Left colon (tissue), 2 donors: Measurements from ENCODE around the gene FGD5. TPM values are rescaled to one million over a fixed set of nuclear protein-coding genes. Genes with fewer than 3 reads are reported as not detected.

ENCODE experiments used
- ATAC-seq: fragments of 200-7000 bp; cut with Tn5 transposase; one replicate; pipeline ENCODE4 v1.9.1; 2020; ENCODE audit warnings: mild to moderate bottlenecking, moderate library complexity
- DNase-seq, 2 donors: peaks; one replicate each; pipeline ENCODE4 v3.0.0-alpha.2; 2020
- intact Hi-C, 2 donors: fragments of 100-400 bp; cut with DNase I in 1 of 2; cut with micrococcal nuclease in 1 of 2; formaldehyde crosslinking; loops; one replicate each; pipeline versions ENCODE4 v1.11.2 to v1.14.0; 2022; cut with DNase I, micrococcal nuclease
- total RNA-seq, 2 donors: library from RNA; stranded (reverse); fragmentation: NEBNext Ultra II Directional; extraction: Animal tissue kit (Norgen Biotek cat#: 25700); gene quantifications; one replicate each; pipeline ENCODE4 v1.2.1, GENCODE V29; 2021
- donor health status: DM: no; HTN: no; CAD: no.
- donor health status: DM: yes; HTN: yes; CAD: no.

FGD5 gene
- total RNA-seq, 2 donors from 2014 or later = 5.8 to 9.8 TPM

GRCh38 chr3:14906355-14906971 lies 87.7 kb downstream of the FGD5 start:
- ATAC-seq (no peak), DNase-seq (no peak)
- intact Hi-C loops = no loop called here

- peak in 1 of 2 donors; percentile 33 for DNase-seq
- ATAC-seq = peak; percentile 75
- intact Hi-C loops = no loop called here
Measured at GRCh38 chr3:14907043-14907966, 88.5 kb downstream of the FGD5 start.

GRCh38 chr3:14909250-14909649 lies 90.5 kb downstream of the FGD5 start:
- DNase-seq = no peak
- ATAC-seq = peak; percentile 73
- intact Hi-C loops = no loop called here

GRCh38 chr3:14911651-14912050 lies 92.9 kb downstream of the FGD5 start:
- DNase-seq (no peak), ATAC-seq (no peak)
- intact Hi-C loops = loop anchor here (10.0 kb wide), 2 partner anchors 117 to 407 kb away; no protein-coding TSS in a partner anchor

- DNase-seq = no peak
- intact Hi-C loops = loop anchor here (10.0 kb wide), 2 partner anchors 118 to 408 kb away; no protein-coding TSS in a partner anchor
- no peak for ATAC-seq
Measured at GRCh38 chr3:14913071-14913925, 94.5 kb downstream of the FGD5 start.

- no peak for ATAC-seq
- no peak for DNase-seq
- intact Hi-C loops = loop anchor here (10.0 kb wide), 2 partner anchors 119 to 409 kb away; no protein-coding TSS in a partner anchor
Measured at GRCh38 chr3:14913926-14914778, 95.4 kb downstream of the FGD5 start.

GRCh38 chr3:14914779-14915117 lies 96.0 kb downstream of the FGD5 start:
- DNase-seq (no peak), ATAC-seq (no peak)
- intact Hi-C loops = loop anchor here (10.0 kb wide), 2 partner anchors 120 to 410 kb away; no protein-coding TSS in a partner anchor

GRCh38 chr3:14915636-14916222 lies 97.0 kb downstream of the FGD5 start:
- intact Hi-C loops = loop anchor here (10.0 kb wide), 2 partner anchors 121 to 411 kb away; no protein-coding TSS in a partner anchor
- ATAC-seq = peak; percentile 67
- DNase-seq = no peak

GRCh38 chr3:14918356-14918860 lies 99.6 kb downstream of the FGD5 start:
- ATAC-seq = no peak
- DNase-seq = no peak
- intact Hi-C loops = loop anchor here (10.0 kb wide), 2 partner anchors 124 to 414 kb away; no protein-coding TSS in a partner anchor

GRCh38 chr3:14920536-14920935 lies 101.8 kb downstream of the FGD5 start:
- ATAC-seq = no peak
- intact Hi-C loops = loop anchor here in 1 of 2 donors (2.0 to 5.0 kb wide), 2 partner anchors 133 to 248 kb away; no protein-coding TSS in a partner anchor
- DNase-seq = no peak

- peak; percentile 58 to 88 for DNase-seq
- ATAC-seq = peak; percentile 91
- intact Hi-C loops = loop anchor here in 1 of 2 donors (2.0 to 5.0 kb wide), 2 partner anchors 134 to 248 kb away; no protein-coding TSS in a partner anchor
Measured at GRCh38 chr3:14921034-14921616, 102.4 kb downstream of the FGD5 start.

- ATAC-seq (no peak), DNase-seq (no peak)
Measured at GRCh38 chr3:14921811-14922705, 103.3 kb downstream of the FGD5 start.

GRCh38 chr3:14922863-14923262 lies 104.1 kb downstream of the FGD5 start:
- intact Hi-C loops = loop anchor here in 1 of 2 donors (5.0 kb wide), 1 partner anchor 136 kb away; no protein-coding TSS in a partner anchor
- ATAC-seq (no peak), DNase-seq (no peak)

More at GRCh38 chr3:14921811-14922705, 103.3 kb downstream of the FGD5 start:
- intact Hi-C loops = loop anchor here in 1 of 2 donors (2.0 to 5.0 kb wide), 2 partner anchors 135 to 249 kb away; no protein-coding TSS in a partner anchor

GRCh38 chr3:14923476-14923875 lies 104.7 kb downstream of the FGD5 start:
- no peak for DNase-seq
- no peak for ATAC-seq
- intact Hi-C loops = loop anchor here in 1 of 2 donors (5.0 kb wide), 1 partner anchor 136 kb away; no protein-coding TSS in a partner anchor

- intact Hi-C loops = no loop called here
- ATAC-seq = peak; percentile 70
- no peak for DNase-seq
Measured at GRCh38 chr3:14925729-14926591, 107.2 kb downstream of the FGD5 start.
